HG02642 (cell line): ENCODE measurements around the gene CADM3.

Experiments used
- ATAC-seq: cut with Tn5 transposase; IDR thresholded peaks from one replicate; pipeline ENCODE4 v1.9.1; 2021; ENCODE audit warnings: mild to moderate bottlenecking; ENCODE audit not compliant: unreplicated experiment, poor library complexity

Gene CADM3

GRCh38 chr1:159171254-159171687 is at the start of gene CADM3:
Gene CADM3 (plus strand): TSS chr1:159171615. CDS start chr1:159171766, 151 bp downstream.
- ATAC-seq, result no peak

GRCh38 chr1:159122005-159122621 is 49.3 kb upstream of the CADM3 start:
- peak; percentile 78 for ATAC-seq

DNA sequence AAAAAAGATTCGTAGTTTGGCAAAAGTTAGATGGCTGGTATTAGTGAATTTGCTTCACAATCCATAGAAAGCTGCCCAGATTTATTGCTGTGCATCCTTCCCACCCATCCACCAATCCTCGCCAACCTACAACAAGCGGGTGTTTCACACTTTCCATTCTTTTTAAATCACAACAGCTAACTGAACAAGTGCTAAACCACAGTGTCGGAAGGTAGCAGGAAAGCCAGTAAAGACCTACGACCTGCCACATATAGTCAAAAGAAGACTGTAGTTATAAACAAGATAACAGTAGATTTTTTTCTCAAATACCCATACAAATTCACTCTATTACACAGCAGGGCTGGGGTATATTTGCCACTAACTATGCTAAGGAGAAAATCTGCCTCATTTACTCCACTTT is 47.8 kb upstream of the CADM3 start:
- no peak for ATAC-seq

DNA sequence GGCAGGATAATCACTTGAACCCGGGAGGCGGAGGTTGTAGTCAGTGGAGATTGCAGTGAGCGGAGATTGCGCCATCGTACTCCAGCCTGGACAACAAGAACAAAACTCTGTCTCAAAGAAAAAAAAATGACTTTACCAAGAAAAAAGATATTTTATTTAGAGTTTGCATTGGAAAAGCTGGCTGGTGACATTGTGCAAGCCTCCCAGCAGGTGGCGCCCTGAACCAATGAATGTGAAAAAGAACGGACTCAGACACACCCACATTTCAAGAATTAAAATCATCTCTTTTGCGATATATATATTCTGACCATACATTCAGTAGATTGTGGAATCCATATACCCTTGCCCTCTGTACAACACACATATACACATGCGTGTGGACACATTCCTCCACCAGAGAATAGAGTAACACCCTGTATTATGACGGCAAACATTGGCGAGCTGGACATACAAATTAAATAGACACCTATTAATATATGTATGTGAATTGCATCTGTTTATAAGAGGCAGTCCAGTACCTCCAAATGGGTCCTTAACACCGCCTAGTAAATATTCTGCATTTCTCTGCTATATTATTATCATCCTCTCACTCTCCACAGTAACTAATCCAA is 39.0 kb upstream of the CADM3 start:
- no peak for ATAC-seq

GRCh38 chr1:159140474-159140873 is 30.9 kb upstream of the CADM3 start:
- ATAC-seq, result no peak

DNA sequence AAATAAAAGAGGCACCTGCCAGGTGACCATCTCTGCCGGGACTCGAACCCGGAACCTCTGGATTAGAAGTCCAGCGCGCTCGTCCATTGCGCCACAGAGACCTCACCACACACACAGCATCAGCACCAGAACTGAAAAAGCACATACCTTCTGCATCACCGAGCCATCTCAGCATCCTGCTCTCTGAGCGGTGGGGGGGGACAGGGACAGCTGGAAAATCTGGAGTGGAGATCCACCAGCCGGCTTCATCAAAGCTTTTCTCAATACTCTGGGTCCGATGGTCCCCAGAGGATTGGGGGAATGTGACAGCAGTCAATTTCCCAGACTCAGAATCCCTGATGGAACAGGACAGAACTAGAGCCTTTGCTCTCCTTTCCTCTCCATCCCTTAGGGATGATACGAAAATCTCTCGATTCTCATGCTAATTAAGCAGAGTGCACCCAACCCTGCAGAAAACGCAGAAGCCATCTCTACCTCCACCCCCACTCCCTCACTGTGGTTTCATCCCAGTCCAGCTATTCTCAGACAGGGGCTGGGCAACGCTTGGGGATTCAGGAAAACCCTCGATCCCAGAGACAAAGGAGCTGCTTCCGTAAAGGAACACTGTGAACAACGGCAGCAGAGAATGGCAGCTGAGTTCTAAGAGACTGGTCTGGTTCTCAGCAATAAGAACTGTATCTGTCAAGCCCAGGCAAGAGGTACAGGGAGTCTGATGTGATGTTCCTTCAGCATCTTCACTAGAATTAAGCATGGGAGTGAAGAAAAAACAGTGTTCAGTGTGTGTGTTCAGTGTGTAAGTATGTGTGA is 29.6 kb upstream of the CADM3 start:
- ATAC-seq, result no peak

GRCh38 chr1:159142391-159142663 is 29.1 kb upstream of the CADM3 start:
- ATAC-seq, result no peak

GRCh38 chr1:159142726-159143510 is 28.5 kb upstream of the CADM3 start:
- no peak for ATAC-seq

DNA sequence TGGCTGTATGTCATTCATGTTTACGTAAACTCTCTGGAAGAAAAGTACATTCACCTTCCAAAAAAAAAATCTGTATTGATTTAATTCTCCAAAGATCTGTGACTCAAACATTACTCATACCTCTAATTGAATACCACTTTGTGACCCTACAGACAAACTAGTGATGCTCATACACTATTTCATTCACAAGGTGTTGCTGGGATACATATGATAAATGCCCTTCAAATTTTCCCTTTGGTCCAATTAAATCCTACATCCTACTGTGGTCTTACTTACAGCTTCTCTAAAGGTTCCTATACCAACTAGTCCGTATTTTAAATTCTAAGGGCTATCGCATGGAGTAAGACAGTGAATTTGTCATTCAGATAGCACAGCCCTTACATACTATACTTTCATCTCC is 26.8 kb upstream of the CADM3 start:
- no peak for ATAC-seq

DNA sequence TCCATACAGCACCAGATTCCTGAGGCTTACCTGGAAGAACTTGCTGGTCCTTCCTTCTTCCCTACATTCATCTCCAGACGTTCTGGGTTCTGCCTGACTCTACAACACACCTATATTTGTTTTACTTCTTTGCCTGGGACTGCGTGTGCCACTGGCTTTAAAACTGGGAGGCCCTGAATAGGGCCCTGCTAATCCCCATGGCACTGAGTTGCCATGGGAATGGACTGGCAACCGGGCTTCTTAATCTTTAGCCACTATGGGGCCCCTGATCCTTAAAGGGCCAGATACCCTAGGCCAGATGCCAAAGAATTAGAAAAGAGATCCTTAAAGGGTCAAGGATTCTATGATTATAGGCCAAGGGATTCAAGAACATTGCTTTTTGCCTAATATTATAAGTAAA is 24.4 kb upstream of the CADM3 start:
- no peak for ATAC-seq

GRCh38 chr1:159152031-159152430 is 19.4 kb upstream of the CADM3 start:
- ATAC-seq, result no peak

- ATAC-seq, result peak; percentile 97
These were observed 10.3 kb upstream of the CADM3 start for GRCh38 chr1:159161001-159161718.

- no peak for ATAC-seq
These were observed 9.7 kb upstream of the CADM3 start for GRCh38 chr1:159161719-159162026.

DNA sequence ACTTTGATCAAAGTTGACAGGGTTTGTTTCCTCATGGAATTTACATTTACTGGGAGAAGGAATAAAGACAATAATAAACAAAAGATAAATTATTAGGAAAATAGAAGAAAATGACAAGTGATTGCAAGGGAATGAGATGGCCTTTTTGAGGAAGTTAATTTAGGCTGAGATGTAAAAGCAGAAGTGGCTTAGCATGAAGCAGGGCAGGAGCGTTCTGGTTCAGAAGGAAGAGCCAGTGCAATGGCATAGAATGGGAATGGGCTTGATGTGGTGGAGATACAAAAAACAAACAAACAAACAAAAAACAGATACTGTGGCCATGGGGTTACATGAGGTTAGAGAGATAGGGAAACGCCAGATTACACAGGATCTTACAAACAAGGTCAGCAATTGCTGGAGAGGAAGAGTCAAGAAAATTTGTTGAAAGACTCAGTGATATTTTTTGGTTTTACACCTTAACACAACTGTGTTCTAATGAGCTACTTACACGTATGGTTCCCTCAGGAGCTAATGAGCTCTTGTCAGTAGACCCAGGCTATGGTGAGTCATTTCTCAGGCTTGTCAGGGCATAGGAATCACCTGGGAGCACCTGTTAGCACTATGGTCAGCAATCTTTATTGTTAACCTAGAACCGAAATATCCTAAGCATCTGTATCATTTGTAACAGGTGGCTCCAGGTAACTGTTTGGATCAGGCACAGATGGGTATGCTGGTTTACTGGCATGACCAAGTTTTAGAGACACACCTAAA is 8.7 kb upstream of the CADM3 start:
- no peak for ATAC-seq

- ATAC-seq, result no peak
These were observed 7.7 kb upstream of the CADM3 start for GRCh38 chr1:159163614-159164228.

- no peak for ATAC-seq
These were observed 3.4 kb upstream of the CADM3 start for GRCh38 chr1:159168043-159168442.

GRCh38 chr1:159170639-159171038 is 776 bp upstream of the CADM3 start:
- no peak for ATAC-seq

DNA sequence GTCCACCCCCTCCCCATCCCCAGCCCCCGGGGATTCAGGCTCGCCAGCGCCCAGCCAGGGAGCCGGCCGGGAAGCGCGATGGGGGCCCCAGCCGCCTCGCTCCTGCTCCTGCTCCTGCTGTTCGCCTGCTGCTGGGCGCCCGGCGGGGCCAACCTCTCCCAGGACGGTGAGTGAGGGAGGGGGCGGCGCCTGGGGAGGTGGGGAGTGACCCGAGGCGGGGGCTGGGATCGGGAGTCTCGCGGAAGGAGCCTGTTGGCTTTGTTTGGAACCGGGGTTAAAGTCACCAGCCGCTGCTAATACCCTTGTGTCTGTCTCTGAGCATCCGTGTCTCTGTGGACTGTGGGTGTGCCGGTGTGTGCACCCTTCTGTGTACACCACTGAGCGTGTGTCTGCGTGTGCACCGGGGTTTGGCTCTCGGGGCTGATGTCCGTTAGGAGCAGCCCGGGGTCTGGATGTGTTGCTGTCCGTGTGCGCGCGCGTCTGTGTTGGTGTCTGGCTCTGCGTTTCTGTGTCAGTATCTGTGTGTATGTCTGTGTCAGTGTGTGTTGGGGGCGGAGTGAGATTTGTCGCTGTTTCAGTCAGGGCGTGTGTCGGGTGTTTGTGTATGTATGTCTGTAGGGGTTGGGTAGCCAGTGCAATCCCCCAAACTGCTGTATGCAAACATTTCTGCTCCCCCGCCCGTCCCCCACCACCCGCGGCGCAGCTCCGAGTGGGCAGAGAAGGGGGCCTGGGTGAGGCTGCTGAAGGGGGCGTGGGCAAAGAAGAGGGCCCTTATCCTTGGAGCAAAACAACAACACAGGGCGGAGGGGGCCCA is 480 bp downstream of the CADM3 start:
- no peak for ATAC-seq
